Suprapubic skin (tissue), 4 donors: Measurements from ENCODE around the gene CDC42EP1. TPM values are rescaled to one million over a fixed set of nuclear protein-coding genes. Genes with fewer than 3 reads are reported as not detected.

Source experiments
- DNase-seq, 2 donors: peaks; one replicate each; pipeline ENCODE4 v3.0.0-alpha.2; 2019; ENCODE audit warnings: low spot score in 2 of 2
- H3K27ac ChIP-seq: fragments of 200-600 bp; sonication (generic); one replicate; pipeline ENCODE4 v1.5.1; 2019
- H3K27me3 ChIP-seq: fragments of 200-600 bp; sonication (generic); one replicate; pipeline ENCODE4 v1.5.1; 2019
- H3K36me3 ChIP-seq: fragments of 200-600 bp; sonication (generic); one replicate; pipeline ENCODE4 v1.5.1; 2019
- H3K4me1 ChIP-seq: fragments of 200-600 bp; sonication (generic); one replicate; pipeline ENCODE4 v1.5.1; 2019
- H3K4me3 ChIP-seq: fragments of 200-600 bp; sonication (generic); one replicate; pipeline ENCODE4 v1.5.1; 2019; ENCODE audit warnings: mild to moderate bottlenecking
- H3K9me3 ChIP-seq: fragments of 200-600 bp; sonication (generic); one replicate; pipeline ENCODE4 v1.5.1; 2019
- CTCF ChIP-seq, 2 donors: fragments of 200-600 bp in 1 of 2; fragments of 450-650 bp in 1 of 2; sonication (generic) in 1 of 2; IDR thresholded peaks; one replicate each; pipeline ENCODE4 v1.5.1; 2016 to 2019; ENCODE audit warnings: antibody characterized with exemption in 2 of 2, mild to moderate bottlenecking in 1 of 2, moderate library complexity in 1 of 2
- EP300 ChIP-seq: sonication (generic); formaldehyde crosslinking; IDR thresholded peaks from one replicate; pipeline ENCODE4 v1.6.1; 2017; ENCODE audit warnings: antibody characterized with exemption
- POLR2A ChIP-seq, 2 donors: fragments of 450-650 bp; IDR thresholded peaks; one replicate each; pipeline ENCODE4 v1.6.1; 2017; ENCODE audit warnings: antibody characterized with exemption in 2 of 2, mild to moderate bottlenecking in 2 of 2, moderate library complexity in 2 of 2
- POLR2AphosphoS5 ChIP-seq, 3 donors: sonication (generic); formaldehyde crosslinking; IDR thresholded peaks; one replicate each; pipeline ENCODE4 v1.6.1; 2017; ENCODE audit warnings: antibody characterized with exemption in 3 of 3
- WGBS: methylation state at CpG from one replicate; pipeline ENCODE4 v1.1.5; 2018; 5-methylcytosine and 5-hydroxymethylcytosine counted together
- total RNA-seq, 4 donors: library from RNA; depleted of rRNA; stranded (reverse); fragments of >200 nt; gene quantifications; one replicate each; pipeline ENCODE4 v1.1.0, GENCODE V29; 2016

Gene CDC42EP1
- 10 to 100 TPM; 32.1 to 93.7 (median 80.9) TPM for total RNA-seq

GRCh38 chr22:37559901-37560607 lies at the start of gene CDC42EP1:
Gene CDC42EP1, plus strand, starts transcription at chr22:37560480. Its CDS starts 5,870 bp downstream, at chr22:37566350.
- Histone ChIP-seq H3K27me3 (no peaks in the 10 kb centered on the region), H3K9me3 (no peaks in the 10 kb centered on the region), H3K4me3 (peak within 1 kb of the TSS; percentile 77), H3K36me3 (no peaks in the 10 kb centered on the region), H3K27ac (peak within 1 kb of the TSS; percentile 99), H3K4me1 (peaks cover 76% of the 10 kb centered on the region)
- TF ChIP-seq POLR2A (IDR thresholded peaks at IDR 0.05) (peak in 1 of 2 donors; percentile 61), EP300 (no peak)
- DNase-seq = peak; percentile 82 to 89
- WGBS = under 1% methylated on average over 26 of the region's 76 CpGs

GRCh38 chr22:37511395-37512104 lies 48.7 kb upstream of the CDC42EP1 start:
- H3K27ac ChIP-seq = no peak overlapping the region
- TF ChIP-seq EP300 = no peak
- no peak for TF ChIP-seq POLR2AphosphoS5 (IDR thresholded peaks at IDR 0.05)
- no peak for TF ChIP-seq POLR2A (IDR thresholded peaks at IDR 0.05)
- no peak for TF ChIP-seq CTCF (IDR thresholded peaks at IDR 0.05)
- H3K27me3 ChIP-seq = no peaks in the 10 kb centered on the region
- DNase-seq = no peak
- H3K9me3 ChIP-seq = no peaks in the 10 kb centered on the region
- 88% methylated on average over 6 of the region's 6 CpGs for WGBS
- H3K4me1 ChIP-seq = peaks cover 44% of the 10 kb centered on the region
- H3K4me3 ChIP-seq = no peak overlapping the region
- no peaks in the 10 kb centered on the region for H3K36me3 ChIP-seq

- Histone ChIP-seq H3K4me3 (no peak overlapping the region), H3K36me3 (no peaks in the 10 kb centered on the region), H3K9me3 (no peaks in the 10 kb centered on the region), H3K27ac (no peak overlapping the region), H3K4me1 (peaks cover 47% of the 10 kb centered on the region), H3K27me3 (peaks cover 19% of the 10 kb centered on the region)
- 71% methylated on average over 10 of the region's 15 CpGs for WGBS
- DNase-seq = no peak
- TF ChIP-seq CTCF (IDR thresholded peaks at IDR 0.05) (no peak), POLR2AphosphoS5 (IDR thresholded peaks at IDR 0.05) (no peak), EP300 (no peak), POLR2A (IDR thresholded peaks at IDR 0.05) (no peak)
Observed at GRCh38 chr22:37514526-37515051, 45.7 kb upstream of the CDC42EP1 start.

- TF ChIP-seq EP300 (no peak), CTCF (IDR thresholded peaks at IDR 0.05) (no peak)
- H3K4me1 ChIP-seq = peaks cover 44% of the 10 kb centered on the region
- 86% methylated on average over 23 of the region's 23 CpGs for whole genome bisulfite sequencing
Observed at GRCh38 chr22:37515901-37516300, 44.4 kb upstream of the CDC42EP1 start.

GRCh38 chr22:37516456-37516855 lies 43.8 kb upstream of the CDC42EP1 start:
- Histone ChIP-seq H3K27me3 (peaks cover 28% of the 10 kb centered on the region), H3K4me1 (peaks cover 42% of the 10 kb centered on the region), H3K4me3 (no peak overlapping the region), H3K36me3 (no peaks in the 10 kb centered on the region), H3K9me3 (no peaks in the 10 kb centered on the region), H3K27ac (no peak overlapping the region)
- WGBS = 97% methylated on average over 1 of the region's 1 CpG
- no peak for DNase-seq
- TF ChIP-seq EP300 (no peak), POLR2AphosphoS5 (IDR thresholded peaks at IDR 0.05) (no peak), POLR2A (IDR thresholded peaks at IDR 0.05) (no peak), CTCF (IDR thresholded peaks at IDR 0.05) (no peak)

More at GRCh38 chr22:37515901-37516300, 44.4 kb upstream of the CDC42EP1 start:
- Histone ChIP-seq H3K4me3 (no peak overlapping the region), H3K9me3 (no peaks in the 10 kb centered on the region), H3K27ac (no peak overlapping the region), H3K27me3 (peaks cover 25% of the 10 kb centered on the region), H3K36me3 (no peaks in the 10 kb centered on the region)
- peak in 1 of 2 donors; percentile 76 for DNase-seq
